ENCODE data around the gene C1QB. TPM values are rescaled to one million over a fixed set of nuclear protein-coding genes. Genes with fewer than 3 reads are reported as not detected.

Gene C1QB
- polyA plus RNA-seq, 1 of the 3 experiments (the other 2 are of a cell fraction) = not detected

DNA sequence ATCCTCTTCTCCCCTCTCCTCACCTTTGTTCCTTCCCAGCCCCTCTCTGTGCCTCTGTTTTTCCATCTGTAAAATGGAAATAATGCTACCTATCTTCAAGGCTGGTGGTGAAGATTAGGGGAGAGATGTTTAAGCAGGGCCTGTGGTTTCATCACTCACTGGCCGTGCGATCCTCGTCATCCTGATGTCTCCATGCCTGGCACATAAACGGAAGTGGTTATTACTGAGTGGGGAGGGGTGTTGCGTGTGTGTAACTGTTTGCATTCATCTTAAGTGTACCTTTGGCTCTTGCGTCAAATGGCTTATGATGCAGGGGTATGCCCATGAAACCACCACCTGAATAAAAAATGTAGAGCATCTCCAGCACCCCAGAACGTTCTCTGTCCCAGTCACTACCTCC lies 33.8 kb upstream of the C1QB start:
- H3K9ac ChIP-seq = no peak overlapping the region
- no peak overlapping the region for H3K4me2 ChIP-seq
- ChIA-PET POLR2A (no interaction called here), CTCF (interaction anchor here (1.1 to 2.5 kb wide), 5 partner anchors 9 to 92 kb away, joined by 3 to 13 read pairs (median 6); no protein-coding TSS in a partner anchor)
- no peaks in the 10 kb centered on the region for H4K20me1 ChIP-seq (ENCODE audit: insufficient read depth)
- H3K27ac ChIP-seq (ENCODE audit: low read depth in 2 of 2, low read length in 1 of 2) = no peak overlapping the region
- DNase-seq = no peak
- WGBS (ENCODE audit: low lambda C conversion rate) = 61% methylated on average over 7 of the region's 7 CpGs
- TF ChIP-seq, protein P1, sequence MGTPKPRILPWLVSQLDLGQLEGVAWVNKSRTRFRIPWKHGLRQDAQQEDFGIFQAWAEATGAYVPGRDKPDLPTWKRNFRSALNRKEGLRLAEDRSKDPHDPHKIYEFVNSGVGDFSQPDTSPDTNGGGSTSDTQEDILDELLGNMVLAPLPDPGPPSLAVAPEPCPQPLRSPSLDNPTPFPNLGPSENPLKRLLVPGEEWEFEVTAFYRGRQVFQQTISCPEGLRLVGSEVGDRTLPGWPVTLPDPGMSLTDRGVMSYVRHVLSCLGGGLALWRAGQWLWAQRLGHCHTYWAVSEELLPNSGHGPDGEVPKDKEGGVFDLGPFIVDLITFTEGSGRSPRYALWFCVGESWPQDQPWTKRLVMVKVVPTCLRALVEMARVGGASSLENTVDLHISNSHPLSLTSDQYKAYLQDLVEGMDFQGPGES (IDR thresholded peaks at IDR 0.05; ENCODE audit: low read depth, low read length) = no peak
- TF ChIP-seq TEAD4 (IDR thresholded peaks at IDR 0.05; ENCODE audit: borderline replicate concordance, insufficient read depth) (no peak), FOXM1 (IDR thresholded peaks at IDR 0.05; ENCODE audit: low read depth) (no peak), FOXJ3 (CRISPR knock-in tag; IDR thresholded peaks at IDR 0.05) (no peak), NRF1 (IDR thresholded peaks at IDR 0.05; ENCODE audit: low read depth, low read length) (no peak), MXI1 (IDR thresholded peaks at IDR 0.05; ENCODE audit: low read depth, low read length) (no peak), RFX5 (IDR thresholded peaks at IDR 0.05; ENCODE audit: low read length) (no peak), RXRA (IDR thresholded peaks at IDR 0.05; ENCODE audit: borderline replicate concordance, low read depth) (no peak)
- no peaks in the 10 kb centered on the region for H3K79me2 ChIP-seq (ENCODE audit: insufficient read depth)
- H2AFZ ChIP-seq (ENCODE audit: low read depth) = no peak overlapping the region
- no peaks in the 10 kb centered on the region for H3K9me2 ChIP-seq
- no peaks in the 10 kb centered on the region for H3F3A ChIP-seq (replicated peaks; ENCODE audit: insufficient read depth)
- H3K9me3 ChIP-seq = no peaks in the 10 kb centered on the region
- peaks cover 0 to 9% of the 10 kb centered on the region in 2 experiments; a peak in 1 of 4 replicates for H3K4me1 ChIP-seq (ENCODE audit: control insufficient read depth in 1 of 2, insufficient read depth in 2 of 2, low read depth in 1 of 2, low read length in 1 of 2)
- no peaks in the 10 kb centered on the region for H3K36me3 ChIP-seq (replicated peaks in 1 of 2; ENCODE audit: control insufficient read depth in 1 of 2, insufficient read depth in 2 of 2, low read length in 1 of 2)
- H3K4me3 ChIP-seq (ENCODE audit: low read depth in 2 of 2, low read length in 1 of 2) = no peak overlapping the region
- H3K27me3 ChIP-seq (ENCODE audit: insufficient read depth) = peaks cover 19% of the 10 kb centered on the region

DNA sequence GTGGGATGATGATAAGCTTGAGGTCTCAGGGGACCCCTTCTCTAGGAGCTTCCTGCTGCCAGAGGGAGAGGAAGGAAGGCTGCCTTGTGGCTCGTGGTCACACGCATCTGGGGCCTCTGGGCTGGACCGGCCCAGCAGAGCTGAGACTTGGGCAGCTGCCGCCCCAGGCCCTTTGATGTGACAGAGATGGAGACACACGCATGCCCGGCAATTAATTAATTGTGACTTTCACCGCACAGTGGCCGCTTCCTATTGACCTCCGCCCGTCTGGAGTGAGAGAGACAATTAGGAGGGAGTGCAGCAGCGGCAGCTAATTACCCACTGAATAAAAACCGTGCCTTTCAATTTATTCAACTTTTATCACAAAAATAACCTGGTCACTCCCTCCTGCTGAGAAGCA lies 33.2 kb upstream of the C1QB start:
- ChIA-PET POLR2A (no interaction called here), CTCF (interaction anchor here (1.1 to 2.5 kb wide), 5 partner anchors 9 to 92 kb away, joined by 3 to 13 read pairs (median 3); no protein-coding TSS in a partner anchor)
- Histone ChIP-seq H3K9me2 (no peaks in the 10 kb centered on the region), H3K27me3 (ENCODE audit: insufficient read depth) (peaks cover 19% of the 10 kb centered on the region), H3K27ac (ENCODE audit: low read depth in 2 of 2, low read length in 1 of 2) (no peak overlapping the region), H3K4me3 (ENCODE audit: low read depth in 2 of 2, low read length in 1 of 2) (no peak overlapping the region), H2AFZ (ENCODE audit: low read depth) (no peak overlapping the region), H3K4me1 (ENCODE audit: control insufficient read depth in 1 of 2, insufficient read depth in 2 of 2, low read depth in 1 of 2, low read length in 1 of 2) (peaks cover 0 to 9% of the 10 kb centered on the region in 2 experiments; a peak in 1 of 4 replicates), H3K9ac (no peak overlapping the region), H3K36me3 (replicated peaks in 1 of 2; ENCODE audit: control insufficient read depth in 1 of 2, insufficient read depth in 2 of 2, low read length in 1 of 2) (no peaks in the 10 kb centered on the region), H3K9me3 (no peaks in the 10 kb centered on the region), H3F3A (replicated peaks; ENCODE audit: insufficient read depth) (no peaks in the 10 kb centered on the region), H4K20me1 (ENCODE audit: insufficient read depth) (no peaks in the 10 kb centered on the region), H3K79me2 (ENCODE audit: insufficient read depth) (no peaks in the 10 kb centered on the region), H3K4me2 (no peak overlapping the region)
- TF ChIP-seq RAD21 (IDR thresholded peaks at IDR 0.05; ENCODE audit: low read length) (no peak), EP300 (IDR thresholded peaks at IDR 0.05; ENCODE audit: borderline replicate concordance in 1 of 2, low read depth in 1 of 2, low read length in 1 of 2) (0 out of 4 replicates have a peak, but pooled peaks of 1 of the 2 experiments have one; percentile 35)
- WGBS (ENCODE audit: low lambda C conversion rate) = 19% methylated on average over 5 of the region's 12 CpGs
- DNase-seq = peak; percentile 75

DNA sequence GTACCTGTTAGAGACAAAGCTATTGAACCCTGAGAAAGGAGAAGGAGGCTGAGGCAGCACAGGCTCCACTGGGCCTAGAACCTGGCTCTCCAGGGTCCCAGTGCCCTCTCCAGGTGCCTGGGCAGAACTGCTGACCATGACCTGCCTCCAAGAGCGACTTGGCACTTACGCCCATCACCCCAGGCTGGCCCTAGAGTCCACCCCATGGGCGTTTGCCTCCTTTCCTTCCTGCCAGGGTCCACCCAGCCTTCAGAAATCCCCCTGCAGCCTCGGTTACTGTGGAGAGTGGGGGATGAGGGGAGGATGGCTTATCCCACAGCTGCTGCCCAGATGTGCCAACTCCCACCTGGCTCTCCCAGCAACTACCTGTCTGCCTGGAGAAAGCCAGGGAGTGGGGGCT lies 31.3 kb upstream of the C1QB start:
- Histone ChIP-seq H3K4me3 (ENCODE audit: low read depth in 2 of 2, low read length in 1 of 2) (no peak overlapping the region), H3K4me2 (no peak overlapping the region), H3K9me3 (no peaks in the 10 kb centered on the region), H3F3A (replicated peaks; ENCODE audit: insufficient read depth) (no peaks in the 10 kb centered on the region), H4K20me1 (ENCODE audit: insufficient read depth) (no peaks in the 10 kb centered on the region), H3K79me2 (ENCODE audit: insufficient read depth) (no peaks in the 10 kb centered on the region), H3K27me3 (ENCODE audit: insufficient read depth) (peaks cover 19% of the 10 kb centered on the region), H2AFZ (ENCODE audit: low read depth) (no peak overlapping the region), H3K9ac (no peak overlapping the region), H3K9me2 (no peaks in the 10 kb centered on the region), H3K36me3 (replicated peaks in 1 of 2; ENCODE audit: control insufficient read depth in 1 of 2, insufficient read depth in 2 of 2, low read length in 1 of 2) (no peaks in the 10 kb centered on the region), H3K27ac (ENCODE audit: low read depth in 2 of 2, low read length in 1 of 2) (no peak overlapping the region), H3K4me1 (ENCODE audit: control insufficient read depth in 1 of 2, insufficient read depth in 2 of 2, low read depth in 1 of 2, low read length in 1 of 2) (peaks cover 0 to 9% of the 10 kb centered on the region in 2 experiments; a peak in 1 of 4 replicates)
- DNase-seq = no peak
- no peak for TF ChIP-seq TEAD4 (IDR thresholded peaks at IDR 0.05; ENCODE audit: borderline replicate concordance, insufficient read depth)
- no peak for TF ChIP-seq FOXM1 (IDR thresholded peaks at IDR 0.05; ENCODE audit: low read depth)
- 0 out of 2 replicates have a peak, but pooled peaks have one; percentile 12 for TF ChIP-seq RAD21 (IDR thresholded peaks at IDR 0.05; ENCODE audit: low read length)
- whole genome bisulfite sequencing (ENCODE audit: low lambda C conversion rate) = no CpG with 5 or more reads among the region's 4 CpGs
- POLR2A ChIA-PET = no interaction called here
- CTCF ChIA-PET = interaction anchor here (0.9 to 3.7 kb wide), 4 partner anchors 19 to 94 kb away, joined by 3 to 16 read pairs (median 9); no protein-coding TSS in a partner anchor

Measured in SK-N-SH (cell line).